GM21515 (cell line): ENCODE results near the gene IGFBP2.

Experiments
- ATAC-seq: cut with Tn5 transposase; IDR thresholded peaks from one replicate; pipeline ENCODE4 v1.9.1; 2021; ENCODE audit not compliant: unreplicated experiment

IGFBP2 gene

DNA sequence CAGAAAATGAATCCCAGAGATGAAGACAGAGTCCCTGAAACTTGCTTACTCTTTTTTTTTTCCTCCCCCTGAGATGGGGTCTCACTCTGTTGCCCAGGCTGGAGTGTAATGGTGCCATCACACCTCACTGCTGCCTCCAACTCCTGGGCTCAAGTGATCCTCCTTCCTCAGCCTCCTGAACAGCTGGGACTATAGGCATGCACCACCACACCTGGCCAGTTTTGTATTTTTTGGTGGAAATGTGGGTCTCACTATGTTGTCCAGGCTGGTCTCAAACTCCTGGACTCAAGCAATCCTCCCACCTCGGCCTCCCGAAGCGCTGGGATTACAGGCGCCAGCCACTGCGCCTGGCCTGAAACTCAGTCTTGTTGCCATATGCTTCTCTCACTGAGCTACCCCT lies 27.8 kb downstream of the IGFBP2 start:
- no peak for ATAC-seq

DNA sequence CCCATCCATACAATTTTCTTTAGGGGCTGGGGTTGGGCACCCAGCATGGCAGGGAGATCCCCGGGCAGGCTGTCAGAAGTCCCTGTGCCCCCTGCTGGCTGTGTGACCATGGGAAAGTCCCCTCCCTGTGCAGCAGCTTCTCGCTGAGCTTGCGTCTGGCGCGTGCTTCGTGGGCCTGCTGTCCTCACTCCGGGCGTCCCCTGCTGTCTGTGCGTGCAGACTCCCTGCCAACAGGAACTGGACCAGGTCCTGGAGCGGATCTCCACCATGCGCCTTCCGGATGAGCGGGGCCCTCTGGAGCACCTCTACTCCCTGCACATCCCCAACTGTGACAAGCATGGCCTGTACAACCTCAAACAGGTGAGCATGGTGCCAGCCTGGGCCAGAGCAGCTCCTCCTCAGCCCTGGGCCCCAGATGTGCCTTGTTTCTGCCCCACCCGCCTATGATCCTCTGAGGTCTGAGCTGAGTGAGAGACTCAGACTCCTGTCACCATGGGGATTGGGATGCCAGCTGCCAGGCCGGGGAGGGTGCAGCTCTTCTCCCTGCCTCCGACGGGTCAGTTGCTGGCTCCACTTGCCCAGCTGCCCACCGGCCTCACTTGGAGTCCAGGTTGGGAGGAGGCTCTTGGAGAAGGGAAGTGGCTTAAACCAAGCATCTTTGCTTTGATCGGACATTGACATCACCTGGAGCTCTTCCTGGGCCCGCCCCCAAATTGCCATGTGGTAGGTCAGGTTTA lies 28.6 kb downstream of the IGFBP2 start:
- ATAC-seq, result no peak

DNA sequence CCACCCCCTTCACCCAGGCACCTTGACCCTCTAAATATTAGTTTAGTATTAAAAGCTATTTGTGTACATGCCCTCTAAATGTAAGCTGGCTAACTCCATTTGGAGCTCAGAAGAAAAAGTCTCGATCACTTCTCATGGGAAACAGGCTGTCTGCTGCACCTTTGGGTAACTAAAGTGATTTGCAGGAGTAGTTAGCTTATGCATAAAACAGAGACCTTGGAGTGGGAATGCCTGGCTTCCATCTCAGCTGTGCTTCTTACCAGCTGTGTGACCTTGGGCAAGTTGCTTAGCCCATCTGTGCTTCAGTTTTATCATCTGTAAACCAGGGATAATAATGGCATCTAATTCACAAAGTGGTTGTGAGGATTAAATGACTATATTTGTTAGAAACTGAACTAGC lies 29.9 kb downstream of the IGFBP2 start:
- ATAC-seq, result no peak

DNA sequence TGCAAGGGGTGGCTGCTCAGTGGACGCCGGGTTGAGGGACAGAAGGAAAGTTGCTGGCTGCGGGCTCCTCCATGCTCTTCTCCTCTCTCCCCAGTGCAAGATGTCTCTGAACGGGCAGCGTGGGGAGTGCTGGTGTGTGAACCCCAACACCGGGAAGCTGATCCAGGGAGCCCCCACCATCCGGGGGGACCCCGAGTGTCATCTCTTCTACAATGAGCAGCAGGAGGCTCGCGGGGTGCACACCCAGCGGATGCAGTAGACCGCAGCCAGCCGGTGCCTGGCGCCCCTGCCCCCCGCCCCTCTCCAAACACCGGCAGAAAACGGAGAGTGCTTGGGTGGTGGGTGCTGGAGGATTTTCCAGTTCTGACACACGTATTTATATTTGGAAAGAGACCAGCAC lies 30.6 kb downstream of the IGFBP2 start:
- no peak for ATAC-seq

DNA sequence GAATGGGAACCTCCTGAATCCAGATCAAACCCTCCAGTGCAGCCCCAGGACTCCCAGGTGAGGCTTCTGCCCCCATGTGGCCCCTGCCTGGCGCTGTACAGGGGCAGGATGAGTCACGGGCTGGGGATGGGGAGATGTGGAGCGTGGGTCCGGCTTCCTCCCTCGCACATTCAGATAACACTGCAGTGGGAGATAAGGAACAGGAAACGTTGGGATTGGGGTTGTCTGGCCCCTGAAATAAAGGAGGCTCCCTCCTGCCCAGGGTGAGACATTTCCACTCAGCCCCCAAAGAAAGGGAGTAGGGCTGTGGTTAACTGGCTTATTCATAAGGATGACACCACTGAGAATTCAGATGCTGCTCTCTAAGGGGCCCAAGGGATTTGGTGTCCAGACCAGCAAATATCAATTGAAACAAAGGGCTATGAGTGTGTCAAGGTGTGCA lies 31.4 kb downstream of the IGFBP2 start:
- no peak for ATAC-seq

DNA sequence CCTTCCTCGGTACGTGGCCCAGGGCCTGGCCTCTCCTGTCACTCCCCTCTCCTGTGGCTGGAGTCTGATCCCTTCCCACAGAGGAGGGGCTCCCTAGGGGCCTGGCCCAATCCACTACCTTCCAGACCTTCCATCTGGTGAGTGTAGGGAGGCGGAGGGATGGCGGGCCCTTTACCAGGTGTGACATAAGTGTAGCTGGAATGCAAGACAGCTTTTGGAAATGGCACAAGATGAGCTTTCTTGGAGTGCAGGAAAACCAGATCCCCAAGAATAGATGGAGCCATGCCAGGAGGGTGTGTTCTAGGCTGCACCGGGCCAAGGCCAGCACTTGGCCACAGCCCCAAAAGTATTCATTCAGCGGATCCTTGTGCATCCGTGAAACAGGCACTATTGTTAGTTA lies 32.0 kb downstream of the IGFBP2 start:
- ATAC-seq, result no peak

DNA sequence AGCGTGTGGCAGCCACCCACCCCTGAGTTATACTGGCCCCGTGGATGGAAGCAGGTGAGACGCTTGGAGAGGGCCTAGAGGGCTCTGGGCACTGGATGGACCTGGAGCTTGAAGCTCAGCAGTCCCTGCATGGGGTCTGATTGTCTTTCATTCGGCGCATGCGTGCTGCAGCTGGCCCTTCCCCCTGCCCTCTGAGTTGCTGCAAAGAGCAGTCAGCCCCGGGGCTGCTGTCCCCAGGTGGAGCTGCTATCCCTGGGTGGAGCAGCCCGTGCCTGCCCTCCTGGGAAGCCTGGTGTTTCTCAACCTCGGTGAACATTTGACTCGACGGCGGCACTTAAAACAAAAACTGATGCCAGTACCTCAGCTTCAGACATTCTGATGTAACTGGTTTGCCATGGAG lies 32.5 kb downstream of the IGFBP2 start:
- no peak for ATAC-seq

DNA sequence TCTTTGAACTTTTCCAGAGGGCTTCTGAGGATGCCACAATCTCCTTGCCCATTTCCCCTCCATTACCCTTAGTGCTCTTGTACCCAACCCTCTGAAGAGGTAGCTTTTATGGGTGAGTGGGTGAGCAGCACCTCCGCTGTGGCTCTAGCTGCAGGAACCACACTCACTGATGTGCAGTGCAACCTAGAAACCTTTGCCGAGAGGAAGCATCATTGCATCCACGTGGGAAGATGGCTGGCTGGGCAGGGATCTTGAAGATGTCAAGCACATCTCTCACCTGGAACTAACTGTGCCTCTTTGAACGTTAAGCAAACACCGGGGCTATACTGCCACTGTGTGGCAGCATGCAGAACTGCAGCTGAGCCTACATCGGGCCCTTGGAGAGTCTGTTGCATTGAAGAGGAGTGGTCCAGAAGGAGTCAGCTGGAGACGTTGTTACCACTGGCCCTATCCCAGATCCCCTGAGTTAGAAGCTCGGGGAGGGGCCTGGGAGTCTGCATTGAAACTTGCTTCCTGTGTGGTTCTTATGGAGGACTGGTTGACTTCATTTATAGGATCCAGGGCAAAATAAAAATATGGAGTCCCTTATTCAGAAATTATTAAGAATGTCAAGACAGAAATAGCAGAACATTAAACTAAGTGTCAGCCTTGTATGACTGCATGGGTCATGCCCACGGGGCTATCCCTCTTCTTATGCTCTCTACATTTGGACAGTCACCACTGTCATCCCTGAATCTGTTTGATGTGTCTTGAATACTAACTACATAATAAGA lies 33.4 kb downstream of the IGFBP2 start:
- peak; percentile 69 for ATAC-seq

DNA sequence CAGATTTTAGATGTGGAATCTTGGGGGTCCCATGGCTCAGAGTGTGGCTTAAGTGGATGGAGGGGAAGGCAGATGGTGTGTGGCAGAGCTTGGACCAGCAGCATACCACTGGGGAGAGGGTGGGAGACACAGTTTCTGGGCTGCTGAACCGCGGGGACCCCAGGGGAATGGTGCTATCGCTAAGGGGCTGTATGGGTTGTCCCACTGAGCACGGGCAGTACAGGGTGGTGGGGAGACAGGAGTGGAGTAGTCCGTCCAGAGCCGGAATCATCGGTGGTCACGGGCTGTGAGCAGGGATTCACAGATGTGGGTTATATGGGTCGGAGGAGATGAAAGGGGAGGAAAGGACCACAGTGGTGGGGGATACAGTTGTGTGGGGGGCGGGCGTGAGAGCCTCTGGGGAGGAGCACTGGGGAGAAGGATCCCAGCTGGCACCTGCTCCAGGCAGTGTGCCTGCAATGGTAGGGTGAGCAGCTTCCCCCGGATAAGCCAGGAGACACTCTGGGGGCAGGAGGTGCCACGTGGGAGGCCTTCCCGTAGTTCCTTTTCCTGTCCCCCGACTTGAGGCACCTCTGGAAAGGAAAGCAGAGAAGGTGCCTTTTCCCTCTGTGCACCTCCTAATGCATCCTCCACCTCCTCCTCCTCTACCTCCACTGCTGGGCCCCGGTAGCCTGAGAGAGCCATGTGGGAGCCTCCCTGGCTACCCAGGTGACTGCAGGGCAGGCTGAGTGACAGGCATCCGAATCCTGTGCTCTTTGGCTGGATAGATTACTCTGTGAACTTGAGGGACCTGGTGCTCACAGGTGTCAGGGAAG lies 37.3 kb downstream of the IGFBP2 start:
- no peak for ATAC-seq

DNA sequence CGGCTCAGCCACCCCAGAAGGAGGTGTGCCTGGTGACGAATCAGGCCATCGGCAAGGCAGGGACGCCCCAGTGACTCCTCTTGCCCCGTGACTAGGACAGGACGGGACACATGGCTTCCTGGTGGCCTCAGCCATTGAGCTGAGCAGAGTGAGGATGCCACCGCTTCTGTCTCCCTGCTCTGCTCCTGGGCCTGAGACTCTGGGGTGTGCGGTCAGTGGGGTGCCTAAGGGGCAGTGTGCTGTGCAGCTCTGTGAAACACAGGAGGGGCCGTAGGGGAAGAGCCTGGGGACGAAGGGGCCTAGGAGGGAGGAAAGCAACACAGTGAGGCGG lies 37.8 kb downstream of the IGFBP2 start:
- no peak for ATAC-seq

DNA sequence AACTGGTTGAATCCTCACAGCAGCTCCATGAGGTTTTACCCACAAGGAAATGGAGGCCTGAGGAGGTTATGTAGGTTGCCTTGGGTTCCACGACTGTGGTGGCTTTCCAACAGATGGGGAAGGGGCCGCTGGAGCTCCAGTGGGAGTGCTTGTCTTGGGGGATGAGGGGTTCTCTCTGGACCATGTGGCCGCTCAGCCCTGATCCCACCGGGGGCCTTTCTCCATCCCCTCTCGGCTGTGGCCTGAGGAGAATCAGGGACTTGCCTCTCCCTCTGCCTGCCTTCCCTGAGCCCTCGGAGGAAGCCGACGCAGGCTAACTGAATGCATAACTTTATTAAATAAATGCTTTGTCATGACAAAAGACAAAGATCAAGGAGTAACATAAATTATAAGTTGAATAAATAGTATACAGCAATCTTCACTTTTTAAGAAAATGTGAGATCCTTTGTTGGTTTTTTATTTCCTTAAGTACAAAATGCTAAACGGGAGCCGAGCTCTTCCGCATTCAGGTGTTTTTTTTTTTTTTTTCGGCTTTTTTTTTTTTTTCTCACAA lies 38.6 kb downstream of the IGFBP2 start:
- no peak for ATAC-seq

DNA sequence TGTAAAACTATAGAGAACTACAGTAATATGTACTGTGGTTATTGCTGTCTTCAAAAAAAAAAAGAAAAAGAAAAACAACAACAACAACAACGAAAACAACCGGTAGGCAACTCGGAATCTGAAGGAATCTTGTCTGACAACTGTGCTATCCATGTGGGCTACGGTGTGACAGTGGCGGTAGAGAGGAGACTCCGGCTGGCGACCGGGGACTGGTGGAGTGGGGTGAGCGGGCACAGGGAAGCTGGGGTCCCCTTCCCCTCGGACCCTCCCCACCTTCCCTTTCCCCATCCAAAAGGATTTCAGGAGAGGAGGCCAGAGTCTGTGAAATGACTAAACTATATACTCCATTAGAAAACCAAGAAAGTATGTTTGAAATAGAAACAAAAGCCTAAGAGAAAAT lies 39.2 kb downstream of the IGFBP2 start:
- no peak for ATAC-seq

DNA sequence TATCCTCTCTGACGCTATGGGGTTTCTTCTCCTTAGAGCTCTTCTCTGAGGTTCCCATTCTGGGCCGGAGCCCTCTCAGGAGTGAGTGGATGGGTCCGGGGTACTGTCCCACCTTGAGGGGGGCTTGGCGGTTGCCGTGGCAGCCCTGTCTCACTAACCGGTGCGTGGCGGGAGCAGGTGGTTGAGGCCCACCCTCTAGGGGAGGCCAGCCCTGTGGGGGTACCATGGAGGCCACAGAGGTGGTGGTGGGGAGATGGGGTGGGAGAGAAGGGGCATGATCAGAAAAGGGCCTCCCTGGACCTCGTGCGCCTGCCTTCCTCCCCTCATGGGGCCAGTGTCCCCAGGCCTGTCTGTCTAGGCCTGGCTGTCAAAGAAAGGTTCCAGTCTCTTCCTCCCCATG lies 39.8 kb downstream of the IGFBP2 start:
- ATAC-seq, result no peak

DNA sequence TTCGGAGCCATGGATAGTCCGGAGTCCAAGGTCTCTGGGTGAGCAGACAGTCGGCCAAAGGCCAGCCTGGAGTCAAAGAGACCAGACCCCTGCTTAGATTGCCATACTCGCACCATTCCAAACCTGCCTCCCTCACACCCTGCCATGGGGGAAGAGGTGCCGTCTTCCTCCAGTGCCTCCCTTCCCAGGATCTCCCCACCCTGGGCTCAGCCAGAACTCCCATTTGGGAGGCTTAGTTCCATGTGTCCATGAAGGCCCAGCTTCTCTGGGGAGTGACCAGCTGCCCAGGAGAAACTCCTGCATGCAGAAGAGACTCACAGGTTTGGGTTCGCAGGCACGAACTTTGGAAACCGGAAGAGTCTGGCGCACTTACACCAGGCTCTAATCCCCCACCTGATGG lies 40.4 kb downstream of the IGFBP2 start:
- no peak for ATAC-seq

DNA sequence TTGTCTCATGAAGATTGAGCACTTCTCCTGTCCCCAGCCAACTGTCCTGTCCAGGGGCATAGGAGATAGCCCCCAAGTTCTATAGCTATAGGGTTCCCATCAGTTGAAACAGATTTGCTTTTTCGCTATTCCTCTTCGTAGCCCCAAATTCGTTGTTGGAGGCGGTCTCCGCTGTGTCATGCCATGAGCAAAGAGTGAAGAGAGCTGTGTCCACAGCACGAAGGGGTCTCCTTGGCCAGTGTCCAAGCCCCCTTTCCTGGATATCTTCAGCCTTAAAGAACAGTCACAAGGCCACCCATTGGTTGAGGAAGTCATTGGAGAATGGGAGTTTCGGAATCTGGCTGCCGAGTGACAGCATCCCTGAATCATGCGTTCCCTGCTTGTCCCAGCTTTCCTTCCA lies 41.2 kb downstream of the IGFBP2 start:
- ATAC-seq, result no peak

DNA sequence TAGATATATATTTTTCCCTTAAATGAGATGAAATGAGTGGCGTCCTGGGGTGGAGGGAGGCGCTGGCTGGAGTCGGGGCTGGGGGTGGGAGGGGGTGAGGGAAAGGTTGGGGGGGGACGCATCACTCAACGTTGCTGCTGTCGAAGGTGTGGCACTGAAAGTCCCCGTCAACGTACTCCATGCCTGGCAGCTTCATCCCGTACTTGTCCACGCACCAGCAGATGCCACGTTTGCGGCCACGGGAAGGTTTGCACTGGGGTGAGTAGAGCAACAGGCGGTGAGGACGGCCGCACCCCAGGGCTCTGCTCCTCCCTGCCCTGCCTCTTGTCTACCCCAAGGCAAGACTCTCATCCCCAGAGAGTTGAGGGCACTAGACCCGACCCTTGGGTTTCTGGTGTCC lies 43.4 kb downstream of the IGFBP2 start:
- ATAC-seq, result no peak

DNA sequence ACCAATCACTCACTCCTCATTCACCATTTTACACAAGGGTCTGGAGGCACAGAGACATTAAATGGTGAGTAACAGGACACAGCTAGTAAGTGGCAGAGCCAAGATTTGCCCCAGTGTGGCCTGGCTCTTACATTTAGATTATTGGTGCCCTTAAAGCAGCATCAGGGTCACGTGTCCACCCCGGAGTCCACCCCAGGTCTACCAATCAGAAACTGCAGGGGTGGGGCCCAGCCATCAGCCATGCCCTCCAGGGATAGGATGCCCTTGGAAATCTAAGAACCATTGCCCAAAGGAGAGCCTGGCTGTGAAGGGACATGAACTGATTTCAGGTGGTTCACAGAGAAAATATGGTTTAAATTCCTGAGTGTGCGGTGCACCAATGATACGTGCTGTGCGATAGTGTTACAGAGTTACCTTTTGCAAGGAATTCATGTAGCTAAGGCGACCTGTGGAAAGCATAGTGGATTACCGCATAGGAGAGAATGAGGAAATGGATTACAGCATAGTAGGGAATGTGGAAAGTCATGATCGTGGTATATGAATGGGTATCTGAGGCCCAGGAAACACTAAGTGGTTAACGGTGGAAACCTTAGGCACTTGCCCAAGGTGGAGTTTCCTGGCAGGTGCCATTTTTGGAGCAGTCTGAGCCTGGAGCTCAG lies 44.3 kb downstream of the IGFBP2 start:
- no peak for ATAC-seq

DNA sequence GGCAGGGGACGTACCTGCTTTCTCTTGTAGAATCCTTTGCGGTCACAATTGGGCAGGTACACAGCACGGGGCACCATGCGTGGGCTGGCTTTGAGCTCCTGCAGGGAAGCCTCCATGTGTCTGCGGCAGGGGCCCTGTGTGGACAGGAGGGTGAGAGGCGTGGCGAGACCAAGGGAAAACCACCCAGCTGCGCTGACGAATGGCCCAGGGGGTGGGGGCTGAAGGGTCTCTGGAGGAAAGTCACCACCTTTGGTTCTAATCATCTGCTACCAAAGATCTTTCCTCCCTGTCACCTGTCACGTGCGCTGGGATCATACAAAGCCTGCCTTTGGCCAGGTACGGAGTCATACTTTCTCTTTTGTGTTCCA lies 44.9 kb downstream of the IGFBP2 start:
- ATAC-seq, result no peak

DNA sequence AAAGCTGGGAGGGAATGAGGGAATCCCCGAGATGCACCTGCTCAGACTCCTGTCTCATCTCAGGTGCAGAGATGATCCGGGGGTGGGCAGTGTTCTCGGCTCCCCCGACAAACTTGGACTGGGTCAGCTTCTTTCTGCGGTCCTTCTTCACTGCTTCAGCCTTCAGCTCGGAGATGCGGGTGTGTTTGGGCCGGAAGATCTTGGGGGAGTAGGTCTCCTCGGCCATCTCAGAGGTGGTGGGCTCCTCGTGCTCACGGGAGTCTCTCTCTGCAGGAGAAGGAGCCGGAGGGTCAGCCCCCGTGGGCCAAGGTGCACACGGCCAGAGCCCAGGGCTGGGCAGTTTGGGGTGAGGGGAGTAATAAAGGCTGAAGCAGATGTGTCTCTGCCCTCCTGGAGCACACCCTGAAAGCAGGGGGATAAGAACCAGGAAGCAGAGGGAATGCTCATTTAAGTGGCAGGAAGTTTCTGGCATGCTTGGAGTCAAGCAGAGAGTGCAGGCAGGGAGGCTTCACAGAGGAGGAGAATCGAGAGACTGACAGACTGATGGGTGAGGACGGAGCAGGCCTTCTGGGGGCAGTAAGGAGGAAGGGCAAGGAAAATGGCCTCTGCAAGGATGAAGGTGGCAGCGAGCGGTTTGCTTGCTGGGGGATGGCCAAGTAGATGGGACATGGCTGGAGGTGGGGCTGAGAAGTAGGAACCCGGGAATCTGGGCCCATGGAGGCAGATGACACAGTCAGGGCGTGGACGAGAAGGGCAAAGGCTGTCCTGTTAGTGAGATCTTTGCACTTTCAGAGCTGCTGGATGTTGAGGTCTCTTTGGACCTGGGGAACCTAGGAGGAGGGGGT lies 45.8 kb downstream of the IGFBP2 start:
- ATAC-seq, result no peak

DNA sequence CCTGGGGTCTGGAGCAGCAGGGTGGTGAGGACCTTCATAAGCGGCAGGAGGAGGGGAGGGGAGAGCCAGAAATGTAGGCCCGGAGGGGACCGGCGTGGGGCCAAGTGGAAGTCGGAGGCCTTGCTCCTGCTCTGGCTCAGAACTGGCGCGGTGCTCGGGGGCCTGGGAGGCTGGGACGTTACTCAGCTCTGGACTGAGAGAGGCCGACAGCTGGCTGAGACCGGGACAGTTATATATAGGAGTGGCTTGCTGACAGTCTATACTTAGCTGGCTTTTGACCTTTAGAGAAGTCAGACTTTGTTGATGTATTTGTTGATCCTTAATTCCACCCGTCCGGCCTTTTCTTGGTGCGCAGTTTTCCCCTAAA lies 46.4 kb downstream of the IGFBP2 start:
- no peak for ATAC-seq
